ENCODE measurements around the gene MTMR12. TPM values are rescaled to one million over a fixed set of nuclear protein-coding genes. Genes with fewer than 3 reads are reported as not detected.

The MTMR12 gene
- total and polyA plus RNA-seq, 4 experiments from 2014 or later = 11.6 to 26.4 (median 22.2) TPM

- Mint-ChIP-seq H3K36me3 (peaks cover 37 to 50% of the 10 kb centered on the region in 2 donors), H3K4me3 (no peak overlapping the region), H3K4me1 (peaks cover 14 to 26% (median 20%) of the 10 kb centered on the region in 4 donors), H3K27ac (peak overlapping the region in 1 of 7 donors; percentile 64), H3K27me3 (no peaks in the 10 kb centered on the region), H3K9me3 (no peaks in the 10 kb centered on the region)
- H3K36me3 ChIP-seq (ENCODE audit: insufficient read depth, low read length) = peaks cover 37% of the 10 kb centered on the region
- H3K27ac ChIP-seq (ENCODE audit: low read depth, low read length) = no peak overlapping the region
- ChIA-PET CTCF (ENCODE audit: partially characterized antibody) (interaction anchor here (0.6 to 1.1 kb wide), 2 partner anchors 11 to 42 kb away, joined by 3 read pairs; no protein-coding TSS in a partner anchor), POLR2A (ENCODE audit: partially characterized antibody) (interaction anchor here (0.6 kb wide), 1 partner anchor 350 kb away, joined by 3 read pairs; no protein-coding TSS in a partner anchor)
- H3K9me3 ChIP-seq (ENCODE audit: control insufficient read depth in 1 of 2, low read length in 2 of 2) = no peaks in the 10 kb centered on the region
- peaks cover 24% of the 10 kb centered on the region for H3K4me1 ChIP-seq (ENCODE audit: insufficient read depth, low read length)
- H3K4me3 ChIP-seq (ENCODE audit: low read length in 2 of 2) = no peak overlapping the region
- intact Hi-C loops (cut with micrococcal nuclease) = no loop called here
- no peak for DNase-seq
- H3K27me3 ChIP-seq (ENCODE audit: insufficient read depth, low read length) = no peaks in the 10 kb centered on the region
Observed at GRCh38 chr5:32273821-32274220, 38.9 kb downstream of the MTMR12 start.

GRCh38 chr5:32272746-32273145 lies 40.0 kb downstream of the MTMR12 start:
- peaks cover 43% of the 10 kb centered on the region for H3K36me3 ChIP-seq (ENCODE audit: insufficient read depth, low read length)
- H3K27ac Mint-ChIP-seq = peak overlapping the region in 3 of 7 donors; percentile 48 to 75 (median 69)
- H3K27me3 Mint-ChIP-seq = no peaks in the 10 kb centered on the region
- DNase-seq = no peak
- H3K27me3 ChIP-seq (ENCODE audit: insufficient read depth, low read length) = no peaks in the 10 kb centered on the region
- intact Hi-C loops (cut with micrococcal nuclease) = no loop called here
- CTCF ChIA-PET (ENCODE audit: partially characterized antibody) = no interaction called here
- POLR2A ChIA-PET (ENCODE audit: partially characterized antibody) = no interaction called here
- no peak overlapping the region for H3K4me3 Mint-ChIP-seq
- H3K27ac ChIP-seq (ENCODE audit: low read depth, low read length) = no peak overlapping the region
- H3K36me3 Mint-ChIP-seq = peaks cover 45 to 60% of the 10 kb centered on the region in 2 donors
- H3K9me3 ChIP-seq (ENCODE audit: control insufficient read depth in 1 of 2, low read length in 2 of 2) = no peaks in the 10 kb centered on the region
- H3K9me3 Mint-ChIP-seq = no peaks in the 10 kb centered on the region
- H3K4me1 Mint-ChIP-seq = peaks cover 8 to 17% (median 13%) of the 10 kb centered on the region in 4 donors
- H3K4me3 ChIP-seq (ENCODE audit: low read length in 2 of 2) = no peak overlapping the region
- H3K4me1 ChIP-seq (ENCODE audit: insufficient read depth, low read length) = peaks cover 14% of the 10 kb centered on the region

GRCh38 chr5:32270946-32271345 lies 41.8 kb downstream of the MTMR12 start:
- Mint-ChIP-seq H3K27ac (peak overlapping the region in 4 of 7 donors; percentile 23 to 82 (median 50)), H3K36me3 (peaks cover 52 to 68% of the 10 kb centered on the region in 2 donors), H3K4me1 (peaks cover 0 to 1% (median 0%) of the 10 kb centered on the region in 4 donors), H3K27me3 (no peaks in the 10 kb centered on the region), H3K9me3 (no peaks in the 10 kb centered on the region), H3K4me3 (no peak overlapping the region)
- CTCF ChIA-PET (ENCODE audit: partially characterized antibody) = interaction anchor here (0.9 to 1.4 kb wide), 3 partner anchors 13 to 59 kb away, joined by 3 to 4 read pairs (median 3); no protein-coding TSS in a partner anchor
- POLR2A ChIA-PET (ENCODE audit: partially characterized antibody) = no interaction called here
- intact Hi-C loops (cut with micrococcal nuclease) = no loop called here
- H3K4me1 ChIP-seq (ENCODE audit: insufficient read depth, low read length) = no peaks in the 10 kb centered on the region
- no peaks in the 10 kb centered on the region for H3K27me3 ChIP-seq (ENCODE audit: insufficient read depth, low read length)
- no peak overlapping the region for H3K4me3 ChIP-seq (ENCODE audit: low read length in 2 of 2)
- H3K36me3 ChIP-seq (ENCODE audit: insufficient read depth, low read length) = peaks cover 43% of the 10 kb centered on the region
- no peaks in the 10 kb centered on the region for H3K9me3 ChIP-seq (ENCODE audit: control insufficient read depth in 1 of 2, low read length in 2 of 2)
- H3K27ac ChIP-seq (ENCODE audit: low read depth, low read length) = no peak overlapping the region
- no peak for DNase-seq

- Histone ChIP-seq H3K36me3 (ENCODE audit: insufficient read depth, low read length) (peaks cover 46% of the 10 kb centered on the region), H3K27ac (ENCODE audit: low read depth, low read length) (no peak overlapping the region), H3K4me1 (ENCODE audit: insufficient read depth, low read length) (no peaks in the 10 kb centered on the region), H3K4me3 (ENCODE audit: low read length in 2 of 2) (no peak overlapping the region), H3K9me3 (ENCODE audit: control insufficient read depth in 1 of 2, low read length in 2 of 2) (no peaks in the 10 kb centered on the region), H3K27me3 (ENCODE audit: insufficient read depth, low read length) (no peaks in the 10 kb centered on the region)
- H3K27ac Mint-ChIP-seq = no peak overlapping the region
- CTCF ChIA-PET (ENCODE audit: partially characterized antibody) = interaction anchor here (0.9 kb wide), 1 partner anchor 59 kb away, joined by 4 read pairs; no protein-coding TSS in a partner anchor
- POLR2A ChIA-PET (ENCODE audit: partially characterized antibody) = no interaction called here
- H3K9me3 Mint-ChIP-seq = no peaks in the 10 kb centered on the region
- H3K27me3 Mint-ChIP-seq = no peaks in the 10 kb centered on the region
- no peak overlapping the region for H3K4me3 Mint-ChIP-seq
- no peak for DNase-seq
- no peaks in the 10 kb centered on the region for H3K4me1 Mint-ChIP-seq
- H3K36me3 Mint-ChIP-seq = peaks cover 52 to 70% of the 10 kb centered on the region in 2 donors
- intact Hi-C loops (cut with micrococcal nuclease) = no loop called here
Observed at GRCh38 chr5:32270178-32270577, 42.6 kb downstream of the MTMR12 start.

GRCh38 chr5:32265902-32266301 lies 46.8 kb downstream of the MTMR12 start:
- ChIA-PET POLR2A (ENCODE audit: partially characterized antibody) (no interaction called here), CTCF (ENCODE audit: partially characterized antibody) (interaction anchor here (1.2 to 3.8 kb wide), 2 partner anchors 33 to 63 kb away, joined by 6 to 14 read pairs; no protein-coding TSS in a partner anchor)
- no peaks in the 10 kb centered on the region for H3K9me3 Mint-ChIP-seq
- peaks cover 0 to 4% (median 1%) of the 10 kb centered on the region in 4 donors for H3K4me1 Mint-ChIP-seq
- H3K27ac Mint-ChIP-seq = peak overlapping the region in 3 of 7 donors; percentile 9 to 70 (median 29)
- H3K27me3 Mint-ChIP-seq = no peaks in the 10 kb centered on the region
- H3K27me3 ChIP-seq (ENCODE audit: insufficient read depth, low read length) = no peaks in the 10 kb centered on the region
- intact Hi-C loops (cut with micrococcal nuclease) = no loop called here
- no peaks in the 10 kb centered on the region for H3K4me1 ChIP-seq (ENCODE audit: insufficient read depth, low read length)
- H3K36me3 ChIP-seq (ENCODE audit: insufficient read depth, low read length) = peaks cover 23% of the 10 kb centered on the region
- peaks cover 63 to 80% of the 10 kb centered on the region in 2 donors for H3K36me3 Mint-ChIP-seq
- DNase-seq = no peak
- no peak overlapping the region for H3K27ac ChIP-seq (ENCODE audit: low read depth, low read length)
- H3K4me3 Mint-ChIP-seq = no peak overlapping the region
- no peak overlapping the region for H3K4me3 ChIP-seq (ENCODE audit: low read length in 2 of 2)
- no peaks in the 10 kb centered on the region for H3K9me3 ChIP-seq (ENCODE audit: control insufficient read depth in 1 of 2, low read length in 2 of 2)

- Histone ChIP-seq H3K4me3 (ENCODE audit: low read length in 2 of 2) (no peak overlapping the region), H3K9me3 (ENCODE audit: control insufficient read depth in 1 of 2, low read length in 2 of 2) (no peaks in the 10 kb centered on the region), H3K36me3 (ENCODE audit: insufficient read depth, low read length) (peaks cover 17% of the 10 kb centered on the region), H3K27ac (ENCODE audit: low read depth, low read length) (no peak overlapping the region), H3K27me3 (ENCODE audit: insufficient read depth, low read length) (no peaks in the 10 kb centered on the region), H3K4me1 (ENCODE audit: insufficient read depth, low read length) (no peaks in the 10 kb centered on the region)
- CTCF ChIA-PET (ENCODE audit: partially characterized antibody) = interaction anchor here (1.2 to 3.8 kb wide), 2 partner anchors 32 to 64 kb away, joined by 6 to 14 read pairs; no protein-coding TSS in a partner anchor
- Mint-ChIP-seq H3K27me3 (no peaks in the 10 kb centered on the region), H3K4me3 (no peak overlapping the region), H3K27ac (no peak overlapping the region), H3K36me3 (peaks cover 58 to 79% of the 10 kb centered on the region in 2 donors), H3K4me1 (peaks cover 0 to 4% (median 1%) of the 10 kb centered on the region in 4 donors), H3K9me3 (no peaks in the 10 kb centered on the region)
- intact Hi-C loops (cut with micrococcal nuclease) = no loop called here
- POLR2A ChIA-PET (ENCODE audit: partially characterized antibody) = no interaction called here
- DNase-seq = no peak
Observed at GRCh38 chr5:32264957-32265572, 47.7 kb downstream of the MTMR12 start.

- H3K9me3 ChIP-seq (ENCODE audit: control insufficient read depth in 1 of 2, low read length in 2 of 2) = no peaks in the 10 kb centered on the region
- POLR2A ChIA-PET (ENCODE audit: partially characterized antibody) = no interaction called here
- no peak for DNase-seq
- H3K4me3 Mint-ChIP-seq = no peak overlapping the region
- H3K4me1 Mint-ChIP-seq = peaks cover 0 to 4% (median 1%) of the 10 kb centered on the region in 4 donors
- no peak overlapping the region for H3K27ac Mint-ChIP-seq
- peaks cover 65 to 84% of the 10 kb centered on the region in 2 donors for H3K36me3 Mint-ChIP-seq
- intact Hi-C loops (cut with micrococcal nuclease) = no loop called here
- H3K36me3 ChIP-seq (ENCODE audit: insufficient read depth, low read length) = peaks cover 17% of the 10 kb centered on the region
- H3K4me1 ChIP-seq (ENCODE audit: insufficient read depth, low read length) = no peaks in the 10 kb centered on the region
- H3K9me3 Mint-ChIP-seq = no peaks in the 10 kb centered on the region
- CTCF ChIA-PET (ENCODE audit: partially characterized antibody) = interaction anchor here (1.7 to 3.8 kb wide), 2 partner anchors 31 to 66 kb away, joined by 5 to 14 read pairs; no protein-coding TSS in a partner anchor
- no peak overlapping the region for H3K4me3 ChIP-seq (ENCODE audit: low read length in 2 of 2)
- no peaks in the 10 kb centered on the region for H3K27me3 ChIP-seq (ENCODE audit: insufficient read depth, low read length)
- H3K27me3 Mint-ChIP-seq = no peaks in the 10 kb centered on the region
- no peak overlapping the region for H3K27ac ChIP-seq (ENCODE audit: low read depth, low read length)
Observed at GRCh38 chr5:32263684-32264083, 49.1 kb downstream of the MTMR12 start.

Data from CD4-positive, alpha-beta memory T cell (primary cell).